B cell (primary cell): ENCODE measurements around the gene HEPN1.

ENCODE experiments used
- CTCF ChIP-seq: fragments of 200-600 bp; IDR thresholded peaks from one replicate; pipeline ENCODE4 v1.8.0; 2022; ENCODE audit warnings: antibody characterized with exemption, mild to moderate bottlenecking
- EZH2 ChIP-seq: IDR thresholded peaks from 2 replicates; pipeline ENCODE4 v1.6.1; 2012; ENCODE audit warnings: borderline replicate concordance, low read depth, mild to moderate bottlenecking, moderate library complexity, low read length; ENCODE audit not compliant: insufficient read depth, poor library complexity, severe bottlenecking

GRCh38 chr11:124943254-124943616 lies 24.2 kb downstream of the HEPN1 start:
- TF ChIP-seq CTCF, result no peak
- no peak for TF ChIP-seq EZH2
